Erythroblast (primary cell): ENCODE results near the gene GOLGA6C.

Source experiments
- GATA1 ChIP-seq: IDR thresholded peaks from 2 replicates; pipeline ENCODE4 v1.6.1; 2011; ENCODE audit warnings: low read depth, mild to moderate bottlenecking, control low read depth, low read length, moderate library complexity
- POLR2A ChIP-seq: IDR thresholded peaks from 2 replicates; pipeline ENCODE4 v1.6.1; 2011; ENCODE audit warnings: mild to moderate bottlenecking, low read length

DNA sequence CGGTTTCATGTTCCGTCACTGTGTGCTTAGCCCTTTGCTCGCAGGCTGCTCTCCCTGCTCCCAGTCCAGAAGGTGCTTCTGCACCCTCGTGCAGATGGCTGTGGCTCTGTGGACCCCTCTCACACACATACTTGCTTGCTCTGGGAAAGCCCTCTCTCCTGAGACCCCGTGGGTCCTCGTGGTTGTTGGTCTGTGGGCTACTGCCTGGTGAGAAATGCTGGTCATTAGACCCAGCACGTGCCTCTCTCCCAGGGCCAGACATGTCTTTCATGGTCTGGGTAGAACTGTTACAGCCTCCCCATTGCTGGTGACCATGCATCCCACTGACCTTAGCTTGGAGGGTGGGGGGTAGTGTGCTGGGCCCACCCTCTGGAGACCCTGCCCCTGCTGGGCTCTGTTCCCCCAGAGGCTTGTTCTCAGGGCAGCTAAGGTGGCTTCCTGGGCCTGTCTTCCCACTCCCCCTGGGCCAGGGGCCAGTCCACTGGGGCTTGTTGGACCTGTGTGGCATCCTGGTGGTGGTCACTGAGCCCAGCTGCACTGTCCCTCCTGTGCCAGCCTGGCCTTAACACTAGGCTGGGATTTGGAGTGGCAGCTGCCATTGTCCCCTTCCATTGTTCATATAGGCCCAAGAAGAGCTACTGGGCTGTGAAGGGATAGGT is 45.8 kb upstream of the GOLGA6C start:
- no peak for TF ChIP-seq POLR2A
- TF ChIP-seq GATA1 = no peak
